T-helper 17 cell (primary cell): ENCODE data around the gene LMBRD1. TPM values are rescaled to one million over a fixed set of nuclear protein-coding genes. Genes with fewer than 3 reads are reported as not detected.

Source experiments
- ATAC-seq: fragments of 150-1000 bp; cut with Tn5 transposase; 2 replicates; pipeline ENCODE4 v1.10.0; 2021; ENCODE audit warnings: mild to moderate bottlenecking, moderate library complexity
- DNase-seq, 3 donors: peaks; one replicate each; pipeline versions ENCODE4 v3.0.0 to v3.0.0-alpha.2; 2020 to 2021
- H3K9me3 ChIP-seq: one replicate; pipeline ENCODE4 v1.7.0; 2013; ENCODE audit warnings: low read length, mild to moderate bottlenecking; ENCODE audit not compliant: control insufficient read depth, poor library complexity, severe bottlenecking
- H3K27ac Mint-ChIP-seq: one replicate; pipeline ENCODE4 v1.8.0; 2022; ENCODE audit warnings: mild to moderate bottlenecking, moderate library complexity, mixed read lengths
- H3K27me3 Mint-ChIP-seq: one replicate; pipeline ENCODE4 v1.8.0; 2022; ENCODE audit warnings: mixed read lengths
- H3K36me3 Mint-ChIP-seq: one replicate; pipeline ENCODE4 v1.8.0; 2022; ENCODE audit warnings: low read depth, mixed read lengths
- H3K4me1 Mint-ChIP-seq: one replicate; pipeline ENCODE4 v1.8.0; 2022; ENCODE audit warnings: mild to moderate bottlenecking, mixed read lengths
- H3K4me3 Mint-ChIP-seq: one replicate; pipeline ENCODE4 v1.8.0; 2022; ENCODE audit warnings: mild to moderate bottlenecking, moderate library complexity, mixed read lengths
- total RNA-seq, 4 donors: library from RNA in 2 of 4; stranded (reverse) in 2 of 4; gene quantifications; one replicate each; pipeline ENCODE4 v1.2.3 and lab custom pipeline; 2022 to 2026

LMBRD1 gene
- total RNA-seq, 2 donors from 2014 or later: 36.5 to 45.4 TPM

DNA sequence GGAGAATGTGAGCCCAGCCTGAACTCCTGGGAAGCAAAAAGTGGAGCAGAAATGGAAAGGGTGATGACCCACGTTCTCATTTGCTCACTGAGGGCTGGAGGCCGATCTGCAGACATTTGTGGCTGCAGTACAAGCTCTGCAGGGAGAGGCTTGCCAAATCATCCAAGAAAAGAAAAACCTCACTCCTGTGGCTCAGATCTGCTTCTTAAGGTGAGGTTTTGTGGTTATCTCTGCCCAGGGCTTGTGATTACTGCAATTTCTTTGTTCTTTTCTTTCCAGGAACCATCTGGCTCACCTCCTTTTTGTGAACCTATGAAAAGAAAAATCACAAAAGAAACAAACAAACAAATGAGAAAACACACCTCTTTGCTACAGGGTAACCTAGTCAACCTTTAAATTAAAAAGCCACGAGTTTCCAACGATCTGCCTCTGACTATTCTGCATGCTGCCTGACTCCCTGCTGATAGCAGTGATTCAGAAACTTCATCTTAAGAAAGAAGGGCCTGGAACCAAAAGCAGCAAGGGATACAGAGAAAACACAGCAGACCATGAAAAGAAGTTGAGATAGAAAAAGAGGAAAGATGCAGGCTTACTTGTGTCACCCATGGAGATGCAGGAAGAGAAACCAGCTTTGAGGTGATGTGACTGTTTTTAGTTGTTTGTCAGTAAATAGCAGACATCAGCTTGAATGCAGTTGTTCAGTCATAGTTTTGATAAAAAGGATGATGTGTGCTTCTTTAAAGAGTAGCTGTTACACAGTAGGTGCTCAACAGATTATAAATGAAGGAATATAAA lies 165.1 kb downstream of the LMBRD1 start:
- H3K4me3 Mint-ChIP-seq: peak overlapping the region; percentile 60
- H3K9me3 ChIP-seq: no peaks in the 10 kb centered on the region
- H3K36me3 Mint-ChIP-seq: peaks cover 3% of the 10 kb centered on the region
- H3K4me1 Mint-ChIP-seq: peaks cover 13% of the 10 kb centered on the region
- no peak for DNase-seq
- peak; percentile 59 for ATAC-seq
- H3K27ac Mint-ChIP-seq: peak overlapping the region; percentile 51
- H3K27me3 Mint-ChIP-seq: no peaks in the 10 kb centered on the region

DNA sequence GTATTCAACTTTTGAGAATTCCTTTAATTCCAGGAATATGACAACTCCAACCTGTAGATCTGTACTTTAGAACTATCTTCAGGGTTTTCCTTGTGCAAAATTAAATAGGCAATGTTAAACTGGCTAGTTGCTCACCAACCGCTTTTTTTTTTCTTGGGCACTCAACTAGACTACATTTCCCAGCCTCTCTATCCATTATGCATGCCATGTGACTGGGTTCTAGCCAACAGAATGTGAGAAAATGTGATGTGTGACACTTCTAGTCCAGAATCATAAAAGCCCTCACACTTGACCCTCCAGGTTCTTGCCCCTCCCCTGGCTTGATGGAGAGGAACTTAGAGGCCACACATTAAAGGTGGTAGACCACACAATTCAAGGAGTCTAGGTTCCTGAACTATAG lies 166.0 kb downstream of the LMBRD1 start:
- no peaks in the 10 kb centered on the region for H3K9me3 ChIP-seq
- Mint-ChIP-seq H3K27me3 (peaks cover 2% of the 10 kb centered on the region), H3K27ac (no peak overlapping the region), H3K4me1 (peaks cover 13% of the 10 kb centered on the region), H3K4me3 (no peak overlapping the region), H3K36me3 (peaks cover 3% of the 10 kb centered on the region)
- ATAC-seq (no peak), DNase-seq (no peak)

DNA sequence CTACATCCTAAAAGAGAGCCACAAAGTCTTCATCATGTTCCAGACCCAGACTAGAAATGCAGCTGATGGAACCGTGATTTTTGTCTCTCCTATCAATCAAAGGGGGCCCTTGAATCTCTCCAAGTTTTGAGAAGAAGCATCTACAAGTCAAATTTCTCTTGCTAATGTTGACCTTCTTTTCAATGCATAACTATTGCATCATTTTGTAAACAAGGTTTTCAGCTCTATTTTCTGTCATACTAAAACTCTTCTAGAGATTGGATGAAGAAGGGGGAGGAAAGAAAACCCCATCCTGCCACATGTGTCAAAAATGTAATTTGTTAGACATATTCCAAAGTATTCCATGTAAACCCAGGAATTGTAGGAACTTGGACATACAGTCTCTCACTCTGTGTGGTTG lies 169.2 kb downstream of the LMBRD1 start:
- no peaks in the 10 kb centered on the region for H3K9me3 ChIP-seq
- DNase-seq (no peak), ATAC-seq (no peak)
- H3K36me3 Mint-ChIP-seq: peaks cover 3% of the 10 kb centered on the region
- H3K4me3 Mint-ChIP-seq: no peak overlapping the region
- H3K27me3 Mint-ChIP-seq: peaks cover 13% of the 10 kb centered on the region
- H3K27ac Mint-ChIP-seq: no peak overlapping the region
- peaks cover 11% of the 10 kb centered on the region for H3K4me1 Mint-ChIP-seq

DNA sequence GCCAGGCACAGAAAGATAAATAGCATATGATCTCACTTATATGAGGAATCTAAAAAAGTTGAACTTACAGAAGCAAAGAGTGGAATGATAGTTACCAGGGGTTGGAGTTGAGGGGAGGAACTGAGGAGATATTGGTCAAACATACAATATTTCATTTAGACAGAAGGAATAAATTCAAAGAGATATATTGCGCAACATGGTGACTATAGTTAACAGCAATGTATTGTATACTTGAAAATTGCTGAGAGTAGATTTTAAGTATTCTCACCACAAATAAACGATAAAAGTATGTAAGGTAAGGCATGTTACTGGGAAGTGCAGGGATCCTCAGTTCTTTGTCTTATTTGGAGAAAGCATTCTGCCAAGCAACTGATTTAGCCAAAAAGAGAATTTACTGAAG lies 171.9 kb downstream of the LMBRD1 start:
- no peaks in the 10 kb centered on the region for H3K9me3 ChIP-seq
- no peak overlapping the region for H3K4me3 Mint-ChIP-seq
- no peak for ATAC-seq
- peaks cover 20% of the 10 kb centered on the region for H3K27me3 Mint-ChIP-seq
- DNase-seq: no peak
- H3K27ac Mint-ChIP-seq: no peak overlapping the region
- no peaks in the 10 kb centered on the region for H3K4me1 Mint-ChIP-seq
- peaks cover 3% of the 10 kb centered on the region for H3K36me3 Mint-ChIP-seq

Other genes starting within 250 kb of the LMBRD1 start
- 1 to 10 TPM in 1 of 2 donors, not detected in 1; 1.5 TPM for gene COL19A1, start 69.5 kb upstream of the LMBRD1 start, total RNA-seq